K562 (cell line): ENCODE results near the gene HACL1. TPM values are rescaled to one million over a fixed set of nuclear protein-coding genes. Genes with fewer than 3 reads are reported as not detected.

Source experiments
- ATAC-seq: fragments of 200-7000 bp; cut with Tn5 transposase; 3 replicates; pipeline ENCODE4 v1.9.1; 2020; ENCODE audit warnings: moderate library complexity
- BruUV-seq: library from RNA; stranded (reverse); fragments of 400-500 nt; replicated peaks from 2 replicates; lab custom pipeline; 2021; lab: Mats Ljungman, UMichigan
- CTCF ChIA-PET: fragments of 300-600 bp; formaldehyde crosslinking; extraction: SDS; loops from one replicate; lab custom pipeline; 2021; ENCODE audit warnings: low intra/inter-chr PET ratio; lab: Yijun Ruan, JAX
- POLR2A ChIA-PET: fragments of 300-600, 350-650 bp; sonication (Branson Sonifier 250); formaldehyde crosslinking; extraction: SDS; loops from one replicate; lab custom pipeline; 2021; ENCODE audit warnings: antibody characterized with exemption, inconsistent platforms; lab: Yijun Ruan, JAX
- DNase-seq, 4 experiments: peaks; one replicate each; pipeline versions ENCODE4 v3.0.0 to v3.0.0-alpha.2; 2011 to 2018; ENCODE audit warnings: low spot score in 3 of 4, mixed read lengths in 3 of 4; ENCODE audit errors: extremely low read depth in 1 of 4
- FAIRE-seq: peaks from 2 replicates; lab custom pipeline; 2011; peaks lifted over from hg19 to GRCh38; lab: Jason Lieb, UNC
- H2AFZ ChIP-seq: 2 replicates; pipeline ENCODE4 v1.6.0; 2011; ENCODE audit warnings: low read depth, low read length, control low read depth, inconsistent platforms
- H3K27ac ChIP-seq: fragments of 200-600 bp; 3 replicates; pipeline ENCODE4 v1.8.0; 2011; ENCODE audit warnings: low read depth, mild to moderate bottlenecking, control low read depth, inconsistent platforms, low read length, moderate library complexity, mixed read lengths; ENCODE audit errors: extremely low read depth
- H3K27me3 ChIP-seq, 2 experiments: fragments of 300-600 bp in 1 of 2; 2 replicates in 1 of 2; 3 replicates in 1 of 2; pipeline versions ENCODE4 v1.6.0 to v1.8.0; 2011; ENCODE audit warnings: inconsistent platforms in 2 of 2, low read length in 2 of 2, mild to moderate bottlenecking in 1 of 2, mixed read lengths in 1 of 2, moderate library complexity in 1 of 2; ENCODE audit not compliant: control insufficient read depth in 2 of 2, insufficient read depth in 2 of 2
- H3K36me3 ChIP-seq: fragments of 300-600 bp; 3 replicates; pipeline ENCODE4 v1.8.0; 2011; ENCODE audit warnings: mild to moderate bottlenecking, low read length, inconsistent platforms; ENCODE audit not compliant: control insufficient read depth, insufficient read depth
- H3K4me1 ChIP-seq, 2 experiments: fragments of 200-600 bp in 1 of 2; replicated peaks in 1 of 2; 2 replicates in 1 of 2; 3 replicates in 1 of 2; pipeline versions ENCODE4 v1.5.1 to v1.8.0; 2011; ENCODE audit warnings: inconsistent platforms in 2 of 2, low read length in 2 of 2, mild to moderate bottlenecking in 1 of 2, mixed read lengths in 1 of 2, moderate library complexity in 1 of 2; ENCODE audit not compliant: control insufficient read depth in 2 of 2, insufficient read depth in 2 of 2
- H3K4me2 ChIP-seq: 2 replicates; pipeline ENCODE4 v1.6.1; 2011; ENCODE audit warnings: low read length, control low read depth, inconsistent platforms, mixed read lengths; ENCODE audit not compliant: insufficient read depth
- H3K4me3 ChIP-seq: fragments of 200-600 bp; sonication (generic), shearing (Covaris generic); 2 replicates; pipeline ENCODE4 v1.5.1; 2016; ENCODE audit warnings: control low read depth, inconsistent platforms
- H3K79me2 ChIP-seq: fragments of 200-600 bp; 3 replicates; pipeline ENCODE4 v1.8.0; 2011; ENCODE audit warnings: low read length, inconsistent platforms; ENCODE audit not compliant: control insufficient read depth, insufficient read depth
- H3K9ac ChIP-seq, 2 experiments: 2 replicates each; pipeline versions ENCODE4 v1.6.0 to v1.6.1; 2011; ENCODE audit warnings: low read depth in 2 of 2, low read length in 2 of 2, control low read depth in 1 of 2, inconsistent platforms in 1 of 2, mild to moderate bottlenecking in 1 of 2, mixed read lengths in 1 of 2; ENCODE audit not compliant: insufficient read depth in 1 of 2
- H3K9me1 ChIP-seq: one replicate; pipeline ENCODE4 v1.6.0; 2011; ENCODE audit warnings: inconsistent platforms, mild to moderate bottlenecking, low read length, moderate library complexity; ENCODE audit not compliant: control insufficient read depth, insufficient read depth
- H3K9me3 ChIP-seq: replicated peaks from 2 replicates; pipeline ENCODE4 v1.5.1; 2011; ENCODE audit warnings: low read depth, low read length, inconsistent platforms; ENCODE audit not compliant: control insufficient read depth, insufficient read depth
- H4K20me1 ChIP-seq: replicated peaks from 2 replicates; pipeline ENCODE4 v1.6.1; 2011; ENCODE audit warnings: low read length, inconsistent platforms, mixed read lengths; ENCODE audit not compliant: control insufficient read depth, insufficient read depth
- CBX1 ChIP-seq: sonication (generic); IDR thresholded peaks from 2 replicates; pipeline ENCODE4 v1.6.1; 2016; ENCODE audit warnings: antibody characterized with exemption, low read depth, mild to moderate bottlenecking
- DDX20 ChIP-seq: fragments of 450-650 bp; IDR thresholded peaks from 2 replicates; pipeline ENCODE4 v1.6.1; 2016; ENCODE audit warnings: missing genetic modification characterization, low read depth, mild to moderate bottlenecking, missing compliant biosample characterization, moderate library complexity
- EWSR1 ChIP-seq: fragments of 450-650 bp; IDR thresholded peaks from 2 replicates; pipeline ENCODE4 v1.6.1; 2018; ENCODE audit warnings: borderline replicate concordance, mild to moderate bottlenecking, low read depth, moderate library complexity; ENCODE audit not compliant: partially characterized antibody
- LCOR ChIP-seq: sonication (generic); formaldehyde crosslinking; IDR thresholded peaks from 2 replicates; pipeline ENCODE4 v1.8.0; 2022; ENCODE audit warnings: mild to moderate bottlenecking, missing genetic modification reagents
- MCM2 ChIP-seq: fragments of 450-650 bp; IDR thresholded peaks from 2 replicates; pipeline ENCODE4 v1.6.1; 2017; ENCODE audit warnings: low read depth, mild to moderate bottlenecking
- NUFIP1 ChIP-seq: fragments of 450-650 bp; IDR thresholded peaks from 2 replicates; pipeline ENCODE4 v1.6.1; 2018; ENCODE audit not compliant: partially characterized antibody
- PYGO2 ChIP-seq: fragments of 450-650 bp; IDR thresholded peaks from 2 replicates; pipeline ENCODE4 v1.6.1; 2016; ENCODE audit warnings: mild to moderate bottlenecking, missing genetic modification characterization, moderate library complexity, missing compliant biosample characterization
- SMARCC2 ChIP-seq: fragments of 450-650 bp; IDR thresholded peaks from 2 replicates; pipeline ENCODE4 v1.6.1; 2017; ENCODE audit warnings: antibody characterized with exemption, moderate library complexity, mild to moderate bottlenecking, low read depth
- ZNF586 ChIP-seq: fragments of 450-650 bp; formaldehyde crosslinking; conservative IDR thresholded peaks from 2 replicates; pipeline ENCODE4 v1.4.0; 2020; ENCODE audit warnings: mild to moderate bottlenecking, moderate library complexity
- ZNF699 ChIP-seq: fragments of 250-450 bp; sonication (Bioruptor Pico); IDR thresholded peaks from 2 replicates; pipeline ENCODE4 v1.8.0; 2021; ENCODE audit warnings: mild to moderate bottlenecking, moderate library complexity; ENCODE audit not compliant: insufficient replicate concordance
- ZNF764 ChIP-seq: fragments of 250-450 bp; sonication (Bioruptor Pico); IDR thresholded peaks from 2 replicates; pipeline ENCODE4 v1.4.0; 2020; ENCODE audit warnings: low read depth, mild to moderate bottlenecking, moderate library complexity
- WGBS: fragments of 100-300 bp; shearing (Covaris generic); methylation state at CpG from one replicate; pipeline ENCODE4 v1.1.6; 2016; ENCODE audit warnings: low coverage, mixed read lengths; ENCODE audit not compliant: insufficient coverage; ENCODE audit errors: missing lambda C conversion rate; 5-methylcytosine and 5-hydroxymethylcytosine counted together
- in situ Hi-C: fragments of 300-500 bp; cut with MboI; formaldehyde crosslinking; loops from 4 replicates; pipeline ENCODE4 v1.15.0; 2018; ENCODE audit warnings: inconsistent platforms, mixed read lengths
- intact Hi-C: fragments of 100-400 bp; cut with micrococcal nuclease; formaldehyde crosslinking; loops from 2 replicates; pipeline ENCODE4 v1.14.2; 2022
- polyA plus RNA-seq, 8 experiments: library from polyadenylated mRNA; depleted of rRNA in 4 of 8; stranded (reverse) in 5 of 8; unstranded in 3 of 8; fragments of >200 nt; fragmentation: Nextera tagmentation in 2 of 8; fragmentation: Illumina TruSeq in 1 of 8; extraction: Ambion mirVana in 2 of 8; extraction: Trizol in 1 of 8; gene quantifications; 2 replicates each; pipeline versions ENCODE4 v1.2.1 to v1.2.3, GENCODE V29; 2011 to 2014; ENCODE audit warnings: inconsistent platforms in 1 of 8, missing spikeins in 1 of 8
- total RNA-seq, 7 experiments: library from RNA; depleted of rRNA in 6 of 7; stranded (reverse); fragments of >200 nt in 6 of 7; fragmentation: Illumina TruSeq in 2 of 7; extraction: Trizol in 2 of 7; gene quantifications; 2 replicates each; pipeline versions ENCODE4 v1.2.1 to v1.2.3, GENCODE V29; 2011 to 2021; ENCODE audit warnings: low replicate concordance in 1 of 7
- TF ChIP-seq, protein P1 (sequence below): fragments of 450-650 bp; conservative IDR thresholded peaks from 2 replicates; pipeline ENCODE4 v1.6.1; 2016; ENCODE audit warnings: missing genetic modification characterization, low read depth, mild to moderate bottlenecking, missing compliant biosample characterization, moderate library complexity
- TF ChIP-seq, protein P2 (sequence below): sonication (generic); formaldehyde crosslinking; IDR thresholded peaks from 2 replicates; pipeline ENCODE4 v1.8.0; 2022; ENCODE audit warnings: mild to moderate bottlenecking, missing genetic modification reagents

HACL1 gene
- total and polyA plus RNA-seq, 9 of the 15 experiments (the other 6 are each of a cell fraction or from before 2014, with no cell fraction given) = 18.9 to 61.5 (median 30.5) TPM

DNA sequence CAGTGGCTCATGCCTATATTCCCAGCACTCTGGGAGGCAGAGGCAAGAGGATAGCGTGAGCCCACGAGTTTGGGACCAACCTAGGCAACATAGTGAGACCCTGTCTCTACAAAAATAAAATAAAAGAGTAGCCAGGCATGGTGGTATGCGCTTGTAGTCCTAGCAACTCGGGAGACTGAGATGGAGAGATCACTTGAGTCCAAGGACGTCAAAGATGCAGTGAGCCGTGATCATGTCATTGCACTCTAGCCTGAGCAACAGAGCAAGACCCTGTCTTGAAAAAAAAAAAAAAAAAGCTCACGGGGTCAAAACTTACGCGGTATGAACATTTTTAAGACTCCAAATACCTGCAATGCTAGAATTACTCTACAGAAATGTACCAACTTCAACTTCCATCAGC is 42.8 kb downstream of the HACL1 start:
- FAIRE-seq (no peak), ATAC-seq (no peak), DNase-seq (no peak)
- Histone ChIP-seq H2AFZ (no peak overlapping the region), H3K79me2 (no peaks in the 10 kb centered on the region), H3K9me3 (no peaks in the 10 kb centered on the region), H3K9me1 (no peaks in the 10 kb centered on the region), H3K9ac (no peak overlapping the region), H3K27me3 (no peaks in the 10 kb centered on the region), H3K4me2 (no peak overlapping the region), H4K20me1 (no peaks in the 10 kb centered on the region), H3K4me1 (peaks cover 0 to 6% of the 10 kb centered on the region in 2 experiments; a peak in 2 of 5 replicates), H3K4me3 (no peak overlapping the region), H3K27ac (no peak overlapping the region), H3K36me3 (peaks cover 15% of the 10 kb centered on the region; the same call in 2 of the 3 replicates)
- no TSS peak for BruUV-seq
- no peak for TF ChIP-seq MCM2
- no peak for TF ChIP-seq ZNF699 (CRISPR knock-in tag)
- TF ChIP-seq, protein P1, sequence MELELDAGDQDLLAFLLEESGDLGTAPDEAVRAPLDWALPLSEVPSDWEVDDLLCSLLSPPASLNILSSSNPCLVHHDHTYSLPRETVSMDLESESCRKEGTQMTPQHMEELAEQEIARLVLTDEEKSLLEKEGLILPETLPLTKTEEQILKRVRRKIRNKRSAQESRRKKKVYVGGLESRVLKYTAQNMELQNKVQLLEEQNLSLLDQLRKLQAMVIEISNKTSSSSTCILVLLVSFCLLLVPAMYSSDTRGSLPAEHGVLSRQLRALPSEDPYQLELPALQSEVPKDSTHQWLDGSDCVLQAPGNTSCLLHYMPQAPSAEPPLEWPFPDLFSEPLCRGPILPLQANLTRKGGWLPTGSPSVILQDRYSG (tag) = no peak
- TF ChIP-seq, protein P2, sequence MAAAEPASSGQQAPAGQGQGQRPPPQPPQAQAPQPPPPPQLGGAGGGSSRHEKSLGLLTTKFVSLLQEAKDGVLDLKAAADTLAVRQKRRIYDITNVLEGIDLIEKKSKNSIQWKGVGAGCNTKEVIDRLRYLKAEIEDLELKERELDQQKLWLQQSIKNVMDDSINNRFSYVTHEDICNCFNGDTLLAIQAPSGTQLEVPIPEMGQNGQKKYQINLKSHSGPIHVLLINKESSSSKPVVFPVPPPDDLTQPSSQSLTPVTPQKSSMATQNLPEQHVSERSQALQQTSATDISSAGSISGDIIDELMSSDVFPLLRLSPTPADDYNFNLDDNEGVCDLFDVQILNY (CRISPR knock-in tag) = no peak
- TF ChIP-seq EWSR1 = no peak
- TF ChIP-seq LCOR (CRISPR knock-in tag) = no peak
- no peak for TF ChIP-seq DDX20
- no peak for TF ChIP-seq ZNF586 (CRISPR knock-in tag)
- TF ChIP-seq ZNF764 = no peak
- TF ChIP-seq SMARCC2 = no peak
- no peak for TF ChIP-seq NUFIP1
- no peak for TF ChIP-seq CBX1
- TF ChIP-seq PYGO2 (tag) = no peak
- WGBS = 73% methylated on average over 9 of the region's 9 CpGs
- ChIA-PET CTCF (interaction anchor here (0.8 to 1.5 kb wide), 3 partner anchors 181 to 318 kb away, joined by 3 to 9 read pairs (median 3); no protein-coding TSS in a partner anchor), POLR2A (interaction anchor here (0.6 to 0.7 kb wide), 2 partner anchors 8 to 63 kb away, joined by 3 to 4 read pairs; no protein-coding TSS in a partner anchor)
- in situ Hi-C loops = no loop called here
- intact Hi-C loops = loop anchor here (5.0 kb wide), 4 partner anchors 156 to 631 kb away; no protein-coding TSS in a partner anchor
